ENCODE data around the gene RGS6.

Gene RGS6

DNA sequence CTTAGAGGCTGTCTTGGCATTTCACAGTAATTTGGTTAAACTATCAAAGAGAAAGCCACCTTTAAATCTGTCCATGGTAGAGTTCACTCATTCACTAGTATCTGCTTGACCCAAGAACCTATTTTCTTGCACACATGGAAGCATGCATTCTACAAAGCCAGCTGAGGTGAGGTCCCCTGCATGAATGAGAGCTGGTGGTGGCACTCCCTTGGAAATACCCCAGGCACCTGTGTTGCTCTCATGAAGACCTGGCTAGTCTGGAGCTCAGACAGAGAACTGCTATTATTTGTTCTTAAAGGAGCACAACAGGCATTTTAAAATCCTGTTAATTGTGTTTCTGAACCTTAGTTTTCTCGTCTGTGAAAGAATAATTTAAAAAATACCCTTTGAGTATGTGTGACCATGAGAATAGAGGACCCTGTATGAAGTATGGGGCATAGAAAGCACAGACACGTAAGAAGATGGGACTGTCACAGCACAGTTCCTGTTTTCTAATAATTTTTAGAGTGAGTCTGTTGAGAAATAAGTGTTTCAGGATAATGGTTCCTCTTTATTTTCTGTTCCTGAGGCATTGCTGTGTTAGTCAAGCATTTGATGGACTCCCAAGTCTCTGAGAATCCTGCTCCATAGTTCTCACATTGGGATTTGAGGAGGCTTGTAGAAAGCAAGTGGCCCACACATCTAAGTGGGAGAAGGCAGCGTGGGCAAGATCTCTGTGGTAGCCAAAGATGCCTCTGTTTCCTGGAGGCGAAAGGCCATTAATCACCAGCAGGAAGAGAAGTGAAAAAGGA, 10.9 kb downstream of the RGS6 start:
- TF ChIP-seq, protein P1, sequence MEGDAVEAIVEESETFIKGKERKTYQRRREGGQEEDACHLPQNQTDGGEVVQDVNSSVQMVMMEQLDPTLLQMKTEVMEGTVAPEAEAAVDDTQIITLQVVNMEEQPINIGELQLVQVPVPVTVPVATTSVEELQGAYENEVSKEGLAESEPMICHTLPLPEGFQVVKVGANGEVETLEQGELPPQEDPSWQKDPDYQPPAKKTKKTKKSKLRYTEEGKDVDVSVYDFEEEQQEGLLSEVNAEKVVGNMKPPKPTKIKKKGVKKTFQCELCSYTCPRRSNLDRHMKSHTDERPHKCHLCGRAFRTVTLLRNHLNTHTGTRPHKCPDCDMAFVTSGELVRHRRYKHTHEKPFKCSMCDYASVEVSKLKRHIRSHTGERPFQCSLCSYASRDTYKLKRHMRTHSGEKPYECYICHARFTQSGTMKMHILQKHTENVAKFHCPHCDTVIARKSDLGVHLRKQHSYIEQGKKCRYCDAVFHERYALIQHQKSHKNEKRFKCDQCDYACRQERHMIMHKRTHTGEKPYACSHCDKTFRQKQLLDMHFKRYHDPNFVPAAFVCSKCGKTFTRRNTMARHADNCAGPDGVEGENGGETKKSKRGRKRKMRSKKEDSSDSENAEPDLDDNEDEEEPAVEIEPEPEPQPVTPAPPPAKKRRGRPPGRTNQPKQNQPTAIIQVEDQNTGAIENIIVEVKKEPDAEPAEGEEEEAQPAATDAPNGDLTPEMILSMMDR (IDR thresholded peaks at IDR 0.05), result no peak

DNA sequence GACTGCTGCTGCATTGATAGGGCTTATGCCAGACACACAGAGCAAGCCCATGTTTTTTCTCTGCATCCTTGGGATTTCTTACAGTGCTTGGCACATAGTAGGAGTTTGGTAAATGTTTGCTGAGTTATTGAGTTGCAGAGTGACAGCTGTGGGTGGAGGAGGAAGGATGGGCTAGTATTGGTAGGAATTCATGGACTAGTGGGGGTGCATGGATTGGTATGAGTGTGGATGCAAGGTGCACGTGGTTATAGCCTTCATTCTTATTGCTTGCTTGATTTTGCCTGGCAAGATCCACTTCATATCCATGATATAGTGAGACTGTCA, 11.4 kb downstream of the RGS6 start:
- TF ChIP-seq, protein P1 (IDR thresholded peaks at IDR 0.05), result no peak

DNA sequence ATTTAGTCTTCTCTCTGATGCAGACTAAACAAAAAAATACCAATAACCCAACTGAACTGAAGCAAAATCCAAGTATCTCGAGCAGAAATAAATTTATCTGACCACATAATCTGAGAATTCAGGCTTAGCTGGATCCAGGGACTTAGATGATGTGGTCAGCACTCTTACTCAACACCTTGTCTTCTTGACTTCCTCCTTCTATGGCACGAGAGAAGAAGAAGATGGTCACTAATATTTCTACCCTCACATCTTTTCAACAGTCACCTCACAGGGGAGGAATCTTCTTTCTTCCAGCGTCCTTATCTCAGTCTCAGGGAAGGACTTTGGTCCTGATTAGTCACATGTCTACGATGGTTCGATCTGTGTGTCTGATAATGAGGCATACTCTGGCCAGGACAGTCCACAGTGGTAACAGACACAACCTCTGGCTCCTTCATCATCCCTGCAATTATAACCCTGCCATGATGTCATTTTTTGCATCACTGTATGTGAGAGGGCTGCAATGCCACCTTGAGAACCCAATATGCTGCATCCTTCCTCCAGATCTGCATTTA, 15.8 kb downstream of the RGS6 start:
- TF ChIP-seq, protein P1 (IDR thresholded peaks at IDR 0.05), result no peak

DNA sequence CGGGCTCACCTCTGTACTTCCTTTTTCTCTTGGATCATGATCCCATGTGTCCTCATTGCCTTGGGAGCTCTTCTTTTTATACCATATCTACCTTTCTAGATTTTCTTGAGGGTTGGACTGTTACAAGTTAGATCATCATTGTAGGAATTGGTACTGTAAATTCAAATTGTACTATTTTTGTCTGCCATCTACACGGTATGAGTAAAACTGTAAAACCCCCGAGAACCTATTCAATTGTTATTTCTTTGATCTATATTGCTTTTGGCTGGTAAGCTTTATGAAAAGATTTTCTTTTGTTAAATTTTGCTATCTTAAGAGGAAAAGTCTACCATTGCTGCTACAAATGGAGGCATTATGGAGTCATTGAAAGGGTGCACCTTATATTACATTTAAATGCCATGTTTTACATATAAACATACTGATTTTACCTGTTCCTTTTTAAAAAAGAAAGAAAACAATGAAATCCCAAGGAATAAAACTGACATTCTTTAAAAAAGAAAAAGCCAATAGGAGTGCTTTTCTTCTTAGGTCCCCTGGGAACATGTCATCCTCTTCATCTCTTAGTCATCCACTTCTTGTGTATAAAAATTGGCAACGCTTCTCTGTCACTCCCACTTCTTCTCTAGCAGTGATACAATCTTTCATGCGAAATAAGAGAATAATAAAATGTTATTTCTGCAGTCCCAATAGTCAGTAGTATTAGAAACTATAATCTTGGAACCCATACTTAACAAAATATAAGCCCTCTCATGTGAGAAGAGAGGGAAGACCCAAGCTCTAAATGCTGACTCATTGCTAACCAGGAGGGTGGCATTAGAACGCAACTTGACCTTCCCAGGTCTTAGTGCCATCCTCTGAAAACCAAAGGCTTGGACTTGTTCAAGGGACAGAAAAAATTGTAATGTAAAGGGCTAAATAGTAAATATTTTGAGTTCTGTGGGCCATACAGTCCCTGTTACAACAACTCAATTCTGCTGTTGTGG, 20.4 kb downstream of the RGS6 start:
- TF ChIP-seq, protein P1 (IDR thresholded peaks at IDR 0.05), result no peak

DNA sequence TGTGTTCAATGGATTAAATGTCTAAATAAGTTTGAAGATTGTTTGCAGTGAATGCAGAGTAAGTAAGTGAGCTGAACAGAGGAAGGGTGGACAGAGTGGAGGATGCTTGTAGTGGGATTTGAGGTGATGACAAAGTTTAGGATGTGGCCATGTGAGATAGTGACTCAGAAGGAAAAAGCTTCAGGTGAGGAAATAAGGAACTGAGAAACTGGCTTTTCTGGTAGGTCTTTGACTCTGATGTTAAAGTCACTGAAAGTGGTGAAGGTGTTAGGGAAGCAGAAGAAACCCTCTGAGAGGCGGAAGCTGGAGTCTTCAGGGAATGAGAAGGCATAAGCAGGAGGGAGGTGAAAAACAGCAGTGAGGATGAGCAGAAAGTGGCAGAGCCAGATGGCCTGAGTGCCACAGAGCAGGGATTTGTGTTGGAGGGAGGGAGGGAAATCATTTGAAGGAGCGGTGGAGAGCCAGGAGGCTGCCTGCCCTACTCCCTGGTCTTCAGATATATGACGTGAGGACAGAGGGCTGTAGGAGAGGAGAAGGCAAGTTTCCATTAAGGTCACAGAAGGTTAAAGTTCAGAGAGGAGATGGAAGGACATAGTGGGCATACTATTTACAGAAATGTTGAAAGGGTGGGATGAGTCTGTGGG, 24.8 kb downstream of the RGS6 start:
- TF ChIP-seq, protein P1 (IDR thresholded peaks at IDR 0.05), result no peak

DNA sequence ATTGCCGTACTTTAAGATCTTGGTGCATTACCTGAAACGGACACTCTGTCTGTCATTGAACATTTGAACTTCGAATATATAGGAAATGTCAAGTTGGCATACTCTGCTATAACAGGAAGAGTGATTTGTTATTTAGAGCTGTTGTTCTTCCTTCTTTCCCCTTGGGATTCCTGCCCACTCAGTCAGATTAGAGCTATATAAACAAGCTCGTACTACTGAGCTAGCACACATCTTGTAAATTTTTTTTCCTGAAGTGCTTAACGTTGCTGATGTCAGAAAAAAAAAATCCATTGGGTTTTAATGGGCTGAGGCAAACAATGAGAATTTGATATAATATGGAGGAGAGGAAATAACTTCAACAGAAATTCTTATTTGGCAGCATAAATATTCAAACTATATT, 26.8 kb downstream of the RGS6 start:
- TF ChIP-seq, protein P1 (IDR thresholded peaks at IDR 0.05), result no peak

All from LNCAP (cell line).